Activated naive CD8-positive, alpha-beta T cell treated with anti-CD3 and anti-CD28 coated beads, Interleukin-2, amount 50 U/mL, for 24 hours (primary cell): ENCODE measurements around the gene LYVE1.
A peak's percentile ranks its signal among the peaks of the same experiment; 100 is the strongest.

Source experiments
- ATAC-seq: fragments of 150-1000 bp; cut with Tn5 transposase; one replicate; pipeline ENCODE4 v1.10.0; 2021
- DNase-seq: peaks from one replicate; pipeline ENCODE4 v3.0.0; 2021
- H3K27ac Mint-ChIP-seq: one replicate; pipeline ENCODE4 v1.8.0; 2021; ENCODE audit warnings: mild to moderate bottlenecking, mixed read lengths
- H3K27me3 Mint-ChIP-seq: one replicate; pipeline ENCODE4 v1.8.0; 2021; ENCODE audit warnings: mixed read lengths
- H3K36me3 Mint-ChIP-seq: one replicate; pipeline ENCODE4 v1.8.0; 2021; ENCODE audit warnings: low read depth, mixed read lengths
- H3K4me1 Mint-ChIP-seq: one replicate; pipeline ENCODE4 v1.8.0; 2021; ENCODE audit warnings: mixed read lengths
- H3K4me3 Mint-ChIP-seq: one replicate; pipeline ENCODE4 v1.8.0; 2021; ENCODE audit warnings: mild to moderate bottlenecking, moderate library complexity, mixed read lengths
- H3K9me3 Mint-ChIP-seq: one replicate; pipeline ENCODE4 v1.8.0; 2021; ENCODE audit warnings: mixed read lengths

Gene LYVE1, protein sequence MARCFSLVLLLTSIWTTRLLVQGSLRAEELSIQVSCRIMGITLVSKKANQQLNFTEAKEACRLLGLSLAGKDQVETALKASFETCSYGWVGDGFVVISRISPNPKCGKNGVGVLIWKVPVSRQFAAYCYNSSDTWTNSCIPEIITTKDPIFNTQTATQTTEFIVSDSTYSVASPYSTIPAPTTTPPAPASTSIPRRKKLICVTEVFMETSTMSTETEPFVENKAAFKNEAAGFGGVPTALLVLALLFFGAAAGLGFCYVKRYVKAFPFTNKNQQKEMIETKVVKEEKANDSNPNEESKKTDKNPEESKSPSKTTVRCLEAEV

DNA sequence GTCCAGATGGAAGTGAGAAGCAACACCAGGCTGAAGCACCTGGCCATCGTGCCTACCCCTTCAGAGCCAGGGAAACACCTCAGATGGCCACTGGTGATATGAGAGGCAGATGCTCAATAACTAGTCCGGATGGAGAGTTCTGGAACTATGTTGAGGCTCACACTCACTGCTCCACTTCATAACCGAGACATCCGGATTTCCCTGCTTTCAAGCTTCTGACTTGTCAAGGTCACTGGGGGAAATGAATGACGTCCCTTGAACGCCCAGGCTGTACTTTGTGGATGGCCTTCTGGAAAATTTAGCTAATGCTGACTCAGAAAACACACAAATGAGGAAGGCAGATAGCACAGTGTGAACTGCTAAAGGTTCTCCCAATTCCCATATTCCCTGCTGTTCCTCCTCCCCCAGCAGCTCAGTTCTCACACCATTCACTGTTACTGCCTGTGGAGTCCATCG lies at the start of gene LYVE1:
TSS of gene LYVE1 (minus strand) at position 180 of the 456 bp plus-strand sequence. CDS start at position 47, 133 bp downstream.
- no peak within 1 kb of the TSS for H3K4me3 Mint-ChIP-seq
- DNase-seq (no peak), ATAC-seq (no peak)
- H3K9me3 Mint-ChIP-seq = no peaks in the 10 kb centered on the region
- H3K27ac Mint-ChIP-seq = no peak within 1 kb of the TSS
- H3K4me1 Mint-ChIP-seq = peaks cover 4% of the 10 kb centered on the region
- H3K27me3 Mint-ChIP-seq = no peaks in the 10 kb centered on the region
- H3K36me3 Mint-ChIP-seq = no peaks in the 10 kb centered on the region

DNA sequence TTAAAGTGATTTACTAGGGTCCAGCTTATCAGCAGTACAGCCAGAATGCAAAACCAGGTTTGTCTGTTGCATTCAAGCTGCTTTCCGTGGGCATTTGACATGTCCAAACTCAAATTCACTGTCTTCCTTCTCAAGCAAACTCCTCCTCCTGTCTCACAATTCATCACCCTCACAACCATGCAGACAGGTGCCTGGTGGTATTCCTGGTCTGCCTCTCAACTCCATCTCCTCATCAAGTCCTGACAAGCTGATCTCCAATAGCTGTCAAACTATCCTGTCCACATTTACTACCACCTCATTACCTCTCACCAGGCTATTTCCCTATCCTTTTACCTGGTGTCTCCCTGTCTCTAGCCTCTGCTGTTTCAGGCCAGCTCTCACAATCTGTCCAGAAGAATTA lies 49.1 kb upstream of the LYVE1 start:
- Mint-ChIP-seq H3K4me3 (no peak overlapping the region), H3K36me3 (no peaks in the 10 kb centered on the region), H3K27ac (no peak overlapping the region), H3K4me1 (peaks cover 5% of the 10 kb centered on the region), H3K27me3 (no peaks in the 10 kb centered on the region), H3K9me3 (no peaks in the 10 kb centered on the region)
- DNase-seq = no peak
- ATAC-seq = no peak

DNA sequence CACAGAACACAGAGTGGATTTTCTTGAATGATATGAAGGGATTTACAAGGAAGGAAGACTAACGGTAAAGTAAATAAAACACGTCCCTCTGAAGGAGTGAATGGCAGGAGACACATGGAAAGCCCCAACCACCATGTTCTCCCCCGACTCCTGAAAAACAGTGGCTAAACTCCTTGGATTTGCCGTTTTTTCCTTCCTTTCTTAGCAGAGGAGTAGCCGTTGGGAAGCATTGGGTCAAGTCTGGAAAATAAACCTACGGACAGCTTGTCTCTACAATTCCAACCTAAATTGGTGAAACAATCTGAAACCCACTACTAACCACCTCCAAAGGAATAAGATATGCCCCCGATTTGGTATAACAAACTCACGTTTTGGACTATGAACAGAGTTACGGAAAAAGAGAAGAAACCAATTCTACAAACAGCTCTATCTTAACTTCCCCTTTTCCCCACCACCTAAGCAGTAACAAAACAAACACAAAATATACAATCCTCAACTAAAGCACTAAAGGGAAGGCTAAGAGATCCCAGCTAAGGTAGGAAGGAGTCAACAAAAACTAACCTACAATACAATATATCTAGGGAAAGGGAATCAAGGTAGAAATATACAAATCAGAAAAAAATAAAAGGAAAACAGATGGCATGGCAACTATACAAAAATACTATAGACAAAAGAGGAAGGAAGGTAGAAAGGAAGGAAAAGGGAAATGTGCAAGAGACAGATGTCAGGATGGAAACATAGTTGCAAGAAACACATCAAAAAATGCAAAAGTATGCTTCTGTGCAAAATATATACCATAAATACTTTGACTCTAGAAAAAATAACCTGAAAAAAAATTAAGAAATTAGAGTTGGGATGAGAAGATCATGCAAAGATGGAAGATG lies 43.8 kb upstream of the LYVE1 start:
- no peaks in the 10 kb centered on the region for H3K9me3 Mint-ChIP-seq
- H3K36me3 Mint-ChIP-seq = no peaks in the 10 kb centered on the region
- H3K4me1 Mint-ChIP-seq = peaks cover 12% of the 10 kb centered on the region
- DNase-seq = no peak
- H3K27ac Mint-ChIP-seq = no peak overlapping the region
- H3K27me3 Mint-ChIP-seq = peaks cover 6% of the 10 kb centered on the region
- no peak overlapping the region for H3K4me3 Mint-ChIP-seq
- ATAC-seq = no peak

DNA sequence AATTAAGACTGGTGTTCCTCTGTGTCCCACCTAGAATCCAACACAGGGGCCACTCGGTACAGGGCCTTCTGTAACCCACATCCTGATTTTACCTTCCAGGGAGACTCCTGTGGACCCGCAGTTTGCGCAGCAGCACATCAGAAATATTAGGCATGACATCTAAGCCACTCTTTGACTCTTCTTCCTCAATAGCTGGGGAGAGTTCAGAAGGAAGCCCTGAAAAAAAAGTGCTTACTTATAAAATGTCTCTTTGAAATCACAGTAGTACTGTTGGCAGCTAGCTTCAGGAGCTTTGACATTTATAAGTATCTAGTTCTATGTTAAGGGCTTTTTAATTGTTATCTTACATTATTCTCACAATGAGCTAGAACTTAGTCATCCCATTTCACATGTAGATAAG lies 41.2 kb upstream of the LYVE1 start:
- DNase-seq = no peak
- no peaks in the 10 kb centered on the region for H3K36me3 Mint-ChIP-seq
- no peaks in the 10 kb centered on the region for H3K9me3 Mint-ChIP-seq
- H3K4me3 Mint-ChIP-seq = no peak overlapping the region
- peaks cover 6% of the 10 kb centered on the region for H3K27me3 Mint-ChIP-seq
- no peak for ATAC-seq
- H3K4me1 Mint-ChIP-seq = peaks cover 22% of the 10 kb centered on the region
- no peak overlapping the region for H3K27ac Mint-ChIP-seq

DNA sequence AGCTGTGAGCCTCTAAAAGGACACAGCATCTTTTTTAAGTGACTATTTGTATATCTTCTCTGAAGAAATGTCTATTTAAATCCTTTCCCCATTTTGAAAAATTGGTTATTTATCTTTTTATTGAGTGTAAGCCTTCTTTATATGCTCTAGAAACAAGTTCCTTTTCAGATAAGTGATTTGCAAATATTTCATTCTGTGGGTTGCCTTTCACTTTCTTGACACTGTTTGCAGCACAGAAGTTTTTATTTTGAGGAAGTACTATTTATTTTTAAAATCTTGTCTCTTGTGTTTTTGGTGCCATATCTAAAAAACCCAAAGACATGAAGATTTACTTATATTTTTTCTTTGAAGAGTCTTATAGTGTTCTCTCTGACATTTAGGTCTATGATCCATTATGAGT lies 40.1 kb upstream of the LYVE1 start:
- ATAC-seq (no peak), DNase-seq (no peak)
- Mint-ChIP-seq H3K4me3 (no peak overlapping the region), H3K4me1 (peaks cover 22% of the 10 kb centered on the region), H3K9me3 (no peaks in the 10 kb centered on the region), H3K36me3 (no peaks in the 10 kb centered on the region), H3K27ac (no peak overlapping the region), H3K27me3 (peaks cover 6% of the 10 kb centered on the region)

DNA sequence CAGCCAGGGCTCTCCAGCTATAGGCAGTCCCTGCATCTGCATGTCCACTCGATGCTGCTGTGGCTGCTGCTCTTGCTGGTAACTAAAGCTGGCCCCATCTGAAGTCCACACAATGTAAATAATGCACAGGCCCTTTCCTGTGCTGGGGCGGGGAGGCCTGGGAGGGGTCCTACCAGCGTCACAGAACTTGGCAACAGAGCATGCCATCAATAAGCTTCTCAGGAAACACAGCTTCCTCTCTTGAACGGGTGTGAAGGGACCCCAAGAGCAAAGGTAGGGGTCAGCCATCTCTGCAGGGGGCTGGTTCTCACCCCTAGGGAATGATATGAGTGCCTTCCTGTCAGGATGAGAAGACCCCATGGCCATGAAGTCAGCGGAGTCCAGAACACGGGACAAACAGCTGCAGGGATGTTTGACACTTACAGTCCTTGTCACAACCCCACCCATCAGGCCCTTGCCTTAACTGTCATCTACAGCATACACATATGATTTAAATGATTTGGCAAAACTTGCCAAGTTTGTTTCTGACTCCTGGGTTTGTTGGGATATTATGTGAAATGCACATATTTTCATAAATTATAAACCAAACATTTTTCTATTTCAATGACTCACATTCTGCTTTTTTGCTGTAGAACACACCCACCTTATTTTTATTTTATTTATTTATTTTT lies 39.1 kb upstream of the LYVE1 start:
- Mint-ChIP-seq H3K9me3 (no peaks in the 10 kb centered on the region), H3K36me3 (no peaks in the 10 kb centered on the region), H3K4me3 (no peak overlapping the region), H3K4me1 (peaks cover 21% of the 10 kb centered on the region), H3K27me3 (peaks cover 6% of the 10 kb centered on the region), H3K27ac (no peak overlapping the region)
- ATAC-seq (no peak), DNase-seq (no peak)

DNA sequence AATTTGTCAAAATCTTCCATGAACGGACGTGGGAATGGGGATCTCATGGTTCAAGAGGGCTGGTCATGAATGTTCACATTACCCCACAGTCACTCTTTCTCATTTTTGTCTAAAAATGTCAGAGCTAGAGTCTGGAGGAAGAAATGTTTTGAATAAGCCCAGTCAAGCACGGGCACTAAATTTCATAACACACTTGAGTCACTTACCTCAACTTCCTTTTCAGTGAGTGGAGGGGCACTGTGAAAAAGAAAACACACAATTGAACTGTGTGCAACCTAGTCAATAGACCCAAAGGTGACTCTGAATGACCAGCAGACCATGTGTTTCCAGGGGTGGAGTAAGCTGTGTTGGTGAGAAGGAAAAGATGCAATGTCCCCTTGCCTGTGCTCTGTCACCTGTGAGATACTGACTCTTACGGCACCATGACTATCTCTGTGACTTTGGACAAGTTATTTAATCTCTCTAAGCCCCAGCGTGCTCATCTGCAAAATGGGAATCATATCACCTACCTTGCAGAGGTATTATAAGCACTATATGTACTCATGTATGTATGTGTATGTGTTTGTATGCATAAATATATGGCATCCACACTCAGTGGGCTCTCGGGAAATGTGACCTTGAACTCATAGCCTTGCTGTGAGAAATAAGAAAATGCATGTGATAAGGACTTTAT lies 38.2 kb upstream of the LYVE1 start:
- no peaks in the 10 kb centered on the region for H3K36me3 Mint-ChIP-seq
- ATAC-seq (peak; percentile 15), DNase-seq (no peak)
- no peaks in the 10 kb centered on the region for H3K9me3 Mint-ChIP-seq
- peak overlapping the region; percentile 39 for H3K4me3 Mint-ChIP-seq
- H3K27me3 Mint-ChIP-seq = peaks cover 2% of the 10 kb centered on the region
- peaks cover 17% of the 10 kb centered on the region for H3K4me1 Mint-ChIP-seq
- H3K27ac Mint-ChIP-seq = no peak overlapping the region

DNA sequence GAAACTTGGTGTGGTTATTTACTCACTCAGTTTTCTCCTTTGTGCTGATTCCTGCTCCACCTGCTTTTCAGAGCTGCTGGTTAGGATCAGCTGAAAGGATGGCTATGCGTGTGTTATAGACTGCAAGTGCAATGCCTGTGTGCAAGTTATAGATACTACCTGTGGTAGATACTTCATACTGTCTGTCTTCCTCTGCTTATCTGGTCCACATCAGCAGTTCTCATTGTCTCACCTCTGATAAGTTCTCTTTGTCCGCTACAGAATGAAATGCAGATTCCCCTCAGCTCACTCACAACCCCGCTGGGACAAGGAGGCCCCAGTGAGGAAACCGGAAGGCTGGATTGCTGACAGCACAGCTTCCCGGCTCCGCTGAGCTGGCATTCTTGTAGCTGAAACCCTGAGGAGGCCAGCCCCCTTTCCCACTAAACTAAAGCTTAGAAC lies 37.5 kb upstream of the LYVE1 start:
- no peaks in the 10 kb centered on the region for H3K9me3 Mint-ChIP-seq
- no peak overlapping the region for H3K4me3 Mint-ChIP-seq
- ATAC-seq (no peak), DNase-seq (no peak)
- H3K36me3 Mint-ChIP-seq = no peaks in the 10 kb centered on the region
- no peak overlapping the region for H3K27ac Mint-ChIP-seq
- H3K4me1 Mint-ChIP-seq = peaks cover 16% of the 10 kb centered on the region
- peaks cover 2% of the 10 kb centered on the region for H3K27me3 Mint-ChIP-seq

DNA sequence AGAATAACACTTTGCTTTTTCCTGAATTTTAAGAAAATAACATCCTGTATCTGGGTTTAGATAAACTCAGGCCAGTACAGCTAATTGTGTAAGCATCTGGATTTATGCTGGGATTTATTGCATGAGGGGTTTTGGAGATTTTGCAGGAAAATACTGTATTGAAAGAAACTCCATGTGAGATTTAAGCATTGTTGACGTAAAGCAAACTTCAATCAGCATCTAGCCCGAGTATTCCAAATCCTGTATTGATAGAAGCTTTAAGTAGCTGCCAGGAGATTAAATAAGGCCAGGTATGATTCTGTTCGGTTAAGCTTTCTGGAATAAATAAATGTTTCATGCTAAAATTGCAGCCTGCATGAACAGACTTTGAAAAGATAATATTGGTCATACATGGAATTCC lies 36.3 kb upstream of the LYVE1 start:
- Mint-ChIP-seq H3K36me3 (no peaks in the 10 kb centered on the region), H3K27ac (no peak overlapping the region), H3K4me1 (peaks cover 14% of the 10 kb centered on the region), H3K27me3 (no peaks in the 10 kb centered on the region), H3K4me3 (no peak overlapping the region), H3K9me3 (no peaks in the 10 kb centered on the region)
- no peak for DNase-seq
- ATAC-seq = no peak

DNA sequence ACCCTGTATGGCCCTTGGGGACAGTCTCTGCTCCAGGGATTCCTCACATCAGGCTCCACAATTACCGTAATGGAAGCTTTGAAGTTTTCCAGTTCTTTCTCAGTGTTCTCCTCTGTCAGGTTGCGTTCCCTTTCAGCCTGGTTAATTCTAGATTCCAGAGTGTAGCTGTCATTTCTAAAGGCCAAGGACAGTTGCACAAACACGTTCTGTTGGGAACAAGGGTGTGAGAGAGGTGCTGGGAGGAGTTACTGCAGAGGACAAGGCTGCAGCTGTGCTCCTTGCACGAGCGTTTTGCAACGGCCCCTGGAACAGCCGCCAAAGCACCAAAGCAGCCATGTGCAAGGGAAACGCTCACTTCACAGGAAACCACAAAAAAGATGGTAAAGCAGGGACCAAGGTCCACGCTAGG lies 35.9 kb upstream of the LYVE1 start:
- no peak overlapping the region for H3K27ac Mint-ChIP-seq
- DNase-seq = no peak

DNA sequence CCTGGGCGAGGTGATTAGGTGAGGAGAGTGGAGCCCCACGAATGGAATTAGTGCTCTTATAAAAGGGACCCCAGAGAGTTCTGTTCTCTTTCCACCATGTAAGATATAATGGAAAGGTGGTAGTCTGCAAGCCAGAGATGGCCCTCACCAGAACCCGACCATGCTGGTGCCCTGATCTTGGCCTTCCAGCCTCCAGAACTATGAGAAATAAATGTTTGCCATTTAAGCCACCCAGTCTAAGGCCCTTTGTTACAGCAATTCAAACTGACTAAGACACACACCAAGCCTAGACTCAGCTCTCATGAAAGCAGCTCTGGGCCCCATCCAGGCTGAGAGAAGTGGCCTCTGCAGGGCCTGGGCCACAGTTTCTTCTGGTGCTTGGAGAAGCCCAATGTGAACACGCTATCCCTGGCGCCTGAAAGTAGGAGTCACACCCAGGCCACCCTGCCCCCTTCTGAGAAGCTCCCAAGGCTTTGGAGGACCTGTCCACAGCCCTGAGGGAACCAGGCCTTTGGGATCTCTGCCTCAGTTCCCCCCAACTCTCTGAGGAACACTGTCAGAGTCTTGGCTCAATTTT lies 35.3 kb upstream of the LYVE1 start:
- Mint-ChIP-seq H3K4me3 (no peak overlapping the region), H3K27me3 (no peaks in the 10 kb centered on the region), H3K9me3 (no peaks in the 10 kb centered on the region), H3K4me1 (peaks cover 14% of the 10 kb centered on the region), H3K27ac (no peak overlapping the region), H3K36me3 (no peaks in the 10 kb centered on the region)
- ATAC-seq (no peak), DNase-seq (no peak)

More for the DNA sequence above, 35.9 kb upstream of the LYVE1 start:
- no peak for ATAC-seq
- H3K4me3 Mint-ChIP-seq = no peak overlapping the region
- H3K27me3 Mint-ChIP-seq = no peaks in the 10 kb centered on the region
- no peaks in the 10 kb centered on the region for H3K9me3 Mint-ChIP-seq
- H3K4me1 Mint-ChIP-seq = peaks cover 14% of the 10 kb centered on the region
- H3K36me3 Mint-ChIP-seq = no peaks in the 10 kb centered on the region

DNA sequence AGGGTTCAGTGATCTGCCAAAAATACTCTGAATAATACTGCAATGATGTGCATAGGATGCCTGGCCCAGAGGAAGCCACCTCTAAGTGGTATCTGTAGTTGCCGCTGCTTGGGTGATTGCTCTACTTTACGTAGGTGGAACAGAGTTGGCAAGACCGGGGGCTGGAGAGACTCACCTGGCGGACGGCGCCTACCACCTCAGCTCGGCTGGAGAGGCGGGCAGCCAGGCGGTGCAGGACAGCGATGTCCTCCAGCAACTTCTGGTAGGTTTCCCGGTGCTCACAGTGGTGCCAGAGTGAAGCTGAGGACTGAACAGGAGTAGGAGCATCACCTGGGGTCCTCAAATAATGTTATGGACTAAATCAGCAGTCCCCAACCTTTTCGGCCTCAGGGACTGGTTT lies 34.5 kb upstream of the LYVE1 start:
- Mint-ChIP-seq H3K4me1 (peaks cover 14% of the 10 kb centered on the region), H3K9me3 (no peaks in the 10 kb centered on the region)
- no peak for DNase-seq

DNA sequence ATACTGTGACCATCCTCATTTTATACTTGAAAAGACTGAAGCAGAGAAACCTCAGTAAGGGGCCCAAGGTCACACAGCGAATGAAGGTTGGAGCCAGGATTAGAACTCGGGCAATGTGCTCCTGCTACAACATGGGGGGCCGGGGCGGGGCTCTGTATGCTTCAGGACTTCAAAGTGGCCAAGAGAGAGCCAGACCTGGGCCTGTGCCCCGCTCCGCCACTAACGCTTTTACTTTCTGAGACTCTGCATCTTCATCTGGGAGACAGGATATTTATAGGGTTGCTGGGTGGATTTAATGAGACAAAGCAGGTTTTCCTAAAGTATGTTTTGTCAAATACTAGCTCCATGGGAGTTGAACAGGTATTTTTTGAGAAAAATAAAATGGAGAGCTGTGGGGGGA lies 33.9 kb upstream of the LYVE1 start:
- DNase-seq (no peak), ATAC-seq (no peak)
- Mint-ChIP-seq H3K27me3 (no peaks in the 10 kb centered on the region), H3K36me3 (no peaks in the 10 kb centered on the region), H3K9me3 (no peaks in the 10 kb centered on the region), H3K4me1 (peaks cover 17% of the 10 kb centered on the region), H3K27ac (no peak overlapping the region), H3K4me3 (no peak overlapping the region)

More for the DNA sequence above, 34.5 kb upstream of the LYVE1 start:
- Mint-ChIP-seq H3K27me3 (no peaks in the 10 kb centered on the region), H3K4me3 (no peak overlapping the region), H3K27ac (no peak overlapping the region), H3K36me3 (no peaks in the 10 kb centered on the region)
- no peak for ATAC-seq

DNA sequence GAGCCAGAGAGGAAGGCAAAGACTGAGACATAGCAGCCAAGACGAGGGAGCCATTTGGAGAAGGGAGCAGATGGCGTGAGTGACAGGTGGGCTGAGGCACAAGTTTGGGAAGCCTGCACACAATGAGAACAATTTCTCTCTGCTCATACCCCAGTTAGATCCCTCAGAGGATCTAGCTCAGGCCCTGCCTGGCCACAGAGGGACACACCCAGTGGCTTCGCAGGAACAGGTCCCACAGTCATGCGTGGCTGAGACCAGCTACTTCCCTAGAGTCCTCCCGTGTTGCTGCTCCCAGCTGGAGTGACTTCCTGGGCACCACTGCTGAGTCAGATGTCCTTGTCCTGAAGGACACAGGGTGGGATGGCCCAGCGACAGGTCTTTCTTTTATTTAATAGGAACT lies 33.4 kb upstream of the LYVE1 start:
- Mint-ChIP-seq H3K4me3 (no peak overlapping the region), H3K36me3 (no peaks in the 10 kb centered on the region), H3K9me3 (no peaks in the 10 kb centered on the region), H3K27me3 (no peaks in the 10 kb centered on the region), H3K4me1 (peaks cover 14% of the 10 kb centered on the region), H3K27ac (no peak overlapping the region)
- DNase-seq (no peak), ATAC-seq (no peak)
